GM06990 (cell line): ENCODE data around the gene PCMTD2.
"Not testable (repeated sequence)": the region's sequence is repeated elsewhere in the genome, so short reads cannot be mapped to it uniquely, and the experiment has no call there.

Experiments used
- DNase-seq: peaks from one replicate; pipeline ENCODE4 v3.0.0-alpha.2; 2011; ENCODE audit not compliant: insufficient read length; ENCODE audit errors: extremely low read depth
- H3K27me3 ChIP-seq: replicated peaks from 2 replicates; pipeline ENCODE4 v1.6.0; 2011; ENCODE audit warnings: low read length; ENCODE audit not compliant: control insufficient read depth, insufficient read depth
- H3K36me3 ChIP-seq: 2 replicates; pipeline ENCODE4 v1.5.1; 2011; ENCODE audit warnings: low read length; ENCODE audit not compliant: control insufficient read depth, insufficient read depth
- H3K4me3 ChIP-seq: replicated peaks from 2 replicates; pipeline ENCODE4 v1.5.1; 2011; ENCODE audit warnings: low read depth, mild to moderate bottlenecking, control low read depth, low read length
- TF ChIP-seq, protein P1 (sequence below): IDR thresholded peaks from 2 replicates; pipeline ENCODE4 v1.5.1; 2011; ENCODE audit warnings: low read length, control low read depth, mild to moderate bottlenecking, inconsistent platforms; ENCODE audit not compliant: insufficient read depth, poor library complexity, severe bottlenecking

PCMTD2 gene

DNA sequence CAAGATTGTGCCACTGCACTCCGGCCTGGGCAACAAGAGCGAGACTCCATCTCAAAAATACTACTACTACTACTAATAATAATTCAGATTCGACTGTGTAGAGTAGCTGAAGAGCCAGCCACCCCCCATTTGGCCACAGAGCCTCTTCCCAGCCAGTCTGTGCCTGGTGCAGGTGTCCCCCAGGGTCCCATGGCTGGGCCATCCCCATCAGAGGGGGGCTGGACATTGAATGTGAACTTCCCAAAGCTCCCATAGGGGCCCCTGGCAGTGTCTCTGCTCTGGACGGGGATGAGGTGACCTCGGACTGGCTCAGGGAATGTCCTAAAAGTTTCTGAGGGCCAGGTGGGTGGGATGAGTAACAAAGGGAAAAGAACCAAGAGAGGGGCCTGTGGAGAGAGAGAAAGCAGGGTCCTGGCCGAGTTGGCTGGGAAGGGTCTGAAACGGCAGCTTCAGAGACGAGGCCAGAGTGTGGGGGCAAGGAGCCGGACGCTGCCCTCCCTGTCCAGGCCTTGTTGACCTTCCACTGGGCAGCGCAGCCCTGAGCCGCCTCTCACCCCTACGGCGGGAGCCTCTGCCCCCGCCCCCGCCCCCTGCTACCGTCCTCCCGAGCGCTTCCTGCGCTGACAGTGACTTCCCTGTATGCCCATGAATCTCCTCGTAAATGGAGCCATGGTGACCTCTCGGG lies 24.9 kb upstream of the PCMTD2 start:
- DNase-seq: no peak
- TF ChIP-seq, protein P1, sequence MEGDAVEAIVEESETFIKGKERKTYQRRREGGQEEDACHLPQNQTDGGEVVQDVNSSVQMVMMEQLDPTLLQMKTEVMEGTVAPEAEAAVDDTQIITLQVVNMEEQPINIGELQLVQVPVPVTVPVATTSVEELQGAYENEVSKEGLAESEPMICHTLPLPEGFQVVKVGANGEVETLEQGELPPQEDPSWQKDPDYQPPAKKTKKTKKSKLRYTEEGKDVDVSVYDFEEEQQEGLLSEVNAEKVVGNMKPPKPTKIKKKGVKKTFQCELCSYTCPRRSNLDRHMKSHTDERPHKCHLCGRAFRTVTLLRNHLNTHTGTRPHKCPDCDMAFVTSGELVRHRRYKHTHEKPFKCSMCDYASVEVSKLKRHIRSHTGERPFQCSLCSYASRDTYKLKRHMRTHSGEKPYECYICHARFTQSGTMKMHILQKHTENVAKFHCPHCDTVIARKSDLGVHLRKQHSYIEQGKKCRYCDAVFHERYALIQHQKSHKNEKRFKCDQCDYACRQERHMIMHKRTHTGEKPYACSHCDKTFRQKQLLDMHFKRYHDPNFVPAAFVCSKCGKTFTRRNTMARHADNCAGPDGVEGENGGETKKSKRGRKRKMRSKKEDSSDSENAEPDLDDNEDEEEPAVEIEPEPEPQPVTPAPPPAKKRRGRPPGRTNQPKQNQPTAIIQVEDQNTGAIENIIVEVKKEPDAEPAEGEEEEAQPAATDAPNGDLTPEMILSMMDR: no peak
- no peaks in the 10 kb centered on the region; the same call in 1 of the 2 replicates for H3K27me3 ChIP-seq
- H3K4me3 ChIP-seq: no peak overlapping the region
- H3K36me3 ChIP-seq: no peaks in the 10 kb centered on the region

DNA sequence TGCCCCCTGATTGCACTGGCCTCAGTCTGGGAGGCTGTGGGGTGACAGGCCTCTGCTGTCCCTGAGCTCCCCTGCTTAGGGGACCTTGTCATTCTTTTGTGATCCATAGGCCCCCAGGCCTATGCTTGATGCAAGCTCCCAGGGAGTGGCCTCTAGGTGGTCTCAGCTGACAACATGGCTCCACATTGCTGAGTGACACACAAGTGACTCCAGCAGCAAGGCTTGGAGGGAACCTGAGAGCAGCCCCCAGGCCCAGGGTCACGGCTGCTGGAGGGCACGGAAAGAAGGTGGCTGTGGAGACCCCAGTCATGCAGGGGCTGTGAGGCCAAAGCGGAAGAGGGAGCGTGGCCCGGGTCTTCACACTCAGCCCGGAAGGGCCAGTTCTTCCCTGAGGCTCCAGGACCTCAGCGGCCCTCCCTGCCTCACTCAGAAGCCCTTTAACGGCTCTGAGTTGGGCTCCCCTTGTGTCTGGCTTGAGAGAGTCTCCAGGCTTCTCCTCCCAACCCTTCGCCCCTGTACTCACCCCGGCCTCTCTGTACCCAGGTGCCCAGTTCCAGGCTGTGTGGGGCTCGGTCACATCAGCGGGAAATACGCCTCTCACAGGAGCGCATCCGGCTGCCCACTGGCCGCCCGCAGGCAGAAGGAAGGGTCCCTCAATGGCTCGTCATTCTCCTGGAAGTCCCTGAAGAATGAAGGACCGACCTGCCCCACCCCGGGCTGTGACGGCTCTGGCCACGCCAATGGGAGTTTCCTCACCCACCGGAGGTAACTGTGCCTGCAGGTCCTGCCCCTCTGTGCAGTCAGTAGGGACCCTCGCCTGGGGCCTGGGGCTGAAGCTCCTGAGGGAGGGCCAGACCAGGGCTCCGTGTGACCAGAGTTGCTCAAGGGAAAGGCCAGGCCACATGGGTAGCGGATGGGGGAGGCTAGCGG lies 23.7 kb upstream of the PCMTD2 start:
- H3K36me3 ChIP-seq: no peaks in the 10 kb centered on the region
- TF ChIP-seq, protein P1: no peak
- H3K4me3 ChIP-seq: no peak overlapping the region
- H3K27me3 ChIP-seq: no peaks in the 10 kb centered on the region; the same call in 1 of the 2 replicates
- DNase-seq: no peak

DNA sequence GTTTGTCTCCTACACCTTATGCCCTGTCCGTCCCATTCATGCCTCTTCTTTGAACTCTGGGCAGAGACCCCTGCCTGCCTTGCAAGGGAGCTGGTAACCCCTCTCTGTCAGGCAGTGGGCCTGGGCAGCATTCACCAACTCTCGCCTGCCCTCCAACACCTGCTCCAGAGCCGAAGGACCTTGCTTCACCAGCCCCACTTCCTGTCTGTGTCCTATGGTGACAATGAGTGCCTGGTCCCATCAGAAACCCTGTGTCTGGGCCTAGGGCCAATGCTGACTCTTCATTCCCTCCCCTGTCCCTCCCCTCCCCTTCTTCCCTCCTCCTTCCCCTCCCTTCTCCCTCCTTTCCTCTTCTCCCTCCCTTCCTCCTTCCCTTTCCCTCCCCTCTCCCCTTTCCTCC lies 22.8 kb upstream of the PCMTD2 start:
- Histone ChIP-seq H3K4me3 (no peak overlapping the region), H3K27me3 (no peaks in the 10 kb centered on the region; the same call in 1 of the 2 replicates), H3K36me3 (no peaks in the 10 kb centered on the region)
- no peak for DNase-seq
- TF ChIP-seq, protein P1: no peak

DNA sequence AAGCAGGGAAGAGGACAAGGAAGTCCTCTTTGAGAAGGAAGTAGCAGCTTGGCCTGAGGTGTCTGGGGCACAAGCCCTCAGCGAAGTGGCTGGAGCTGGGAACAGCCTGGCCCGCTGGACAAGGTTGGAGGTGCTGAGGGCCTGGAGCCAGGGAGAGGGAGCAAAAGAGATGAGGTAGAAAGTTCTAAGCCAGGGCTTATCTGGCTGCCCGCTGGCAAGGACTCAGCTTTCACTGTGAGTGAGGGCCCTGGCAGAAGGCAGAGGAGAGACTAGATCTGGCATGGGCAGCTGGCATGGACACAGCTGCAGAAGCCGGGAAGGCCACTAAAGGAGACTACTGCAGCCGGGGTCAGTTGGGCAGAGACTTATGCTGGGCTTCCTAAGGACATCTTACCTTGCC lies 21.8 kb upstream of the PCMTD2 start:
- no peak for DNase-seq
- Histone ChIP-seq H3K36me3 (no peaks in the 10 kb centered on the region), H3K27me3 (no peaks in the 10 kb centered on the region), H3K4me3 (no peak overlapping the region)
- TF ChIP-seq, protein P1: no peak

DNA sequence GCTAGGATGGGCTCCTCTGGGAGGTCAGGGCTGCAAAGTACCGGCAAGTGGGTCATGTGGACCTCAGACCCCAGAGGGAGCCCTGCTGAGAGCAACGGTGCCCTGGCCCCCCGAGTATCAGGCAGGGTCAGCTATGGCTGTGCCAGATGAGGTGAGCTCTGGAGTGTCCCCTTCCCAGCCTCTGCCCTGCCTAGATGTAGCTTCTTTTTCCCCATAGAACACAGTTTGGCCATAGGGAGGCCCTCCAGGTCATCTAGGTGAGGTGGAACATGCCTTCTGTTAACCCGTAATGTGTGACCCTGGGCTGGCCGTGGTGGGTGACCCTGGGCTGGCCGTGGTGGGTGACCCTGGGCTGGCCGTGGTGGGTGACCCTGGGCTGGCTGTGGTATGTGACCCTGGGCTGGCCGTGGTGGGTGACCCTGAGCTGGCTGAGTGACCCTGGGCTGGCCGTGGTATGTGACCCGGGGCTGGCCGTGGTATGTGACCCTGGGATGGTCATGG lies 21.2 kb upstream of the PCMTD2 start:
- no peak overlapping the region for H3K4me3 ChIP-seq
- TF ChIP-seq, protein P1: no peak
- DNase-seq: no peak
- H3K27me3 ChIP-seq: no peaks in the 10 kb centered on the region
- no peaks in the 10 kb centered on the region for H3K36me3 ChIP-seq

DNA sequence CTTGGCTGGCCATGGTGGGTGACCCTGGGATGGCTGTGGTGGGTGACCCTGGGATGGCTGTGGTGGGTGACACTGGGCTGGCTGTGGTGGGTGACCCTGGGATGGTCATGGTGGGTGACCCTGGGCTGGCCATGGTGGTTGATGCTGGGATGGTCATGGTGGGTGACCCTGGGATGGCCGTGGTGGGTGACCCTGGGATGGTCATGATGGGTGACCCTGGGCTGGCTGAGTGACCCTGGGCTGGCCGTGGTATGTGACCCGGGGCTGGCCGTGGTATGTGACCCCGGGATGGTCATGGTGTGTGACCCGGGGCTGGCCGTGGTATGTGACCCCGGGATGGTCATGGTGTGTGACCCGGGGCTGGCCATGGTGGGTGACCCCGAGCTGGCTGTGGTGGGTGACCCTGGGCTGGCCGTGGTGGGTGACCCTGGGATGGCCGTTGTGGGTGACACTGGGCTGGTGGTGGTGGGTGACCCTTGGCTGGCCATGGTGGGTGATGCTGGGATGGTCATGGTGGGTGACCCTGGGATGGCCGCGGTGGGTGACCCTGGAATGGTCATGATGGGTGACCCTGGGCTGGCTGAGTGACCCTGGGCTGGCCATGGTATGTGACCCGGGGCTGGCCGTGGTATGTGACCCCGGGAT lies 20.5 kb upstream of the PCMTD2 start:
- H3K27me3 ChIP-seq, H3K36me3 ChIP-seq, H3K4me3 ChIP-seq, DNase-seq: not testable (repeated sequence)
